Spleen (tissue), 11 donors: Measurements from ENCODE around the gene PRR33. TPM values are rescaled to one million over a fixed set of nuclear protein-coding genes. Genes with fewer than 3 reads are reported as not detected.
A peak's percentile ranks its signal among the peaks of the same experiment; 100 is the strongest.

ENCODE experiments used
- DNase-seq: peaks from one replicate; pipeline ENCODE4 v3.0.0-alpha.2; 2020
- H3K27ac ChIP-seq, 8 donors: fragments of 200-600 bp; sonication (generic) in 7 of 8; 1 replicate in 4 of 8; 2 replicates in 4 of 8; pipeline versions ENCODE4 v1.5.0 to v1.8.0; 2016 to 2021; ENCODE audit warnings: inconsistent platforms in 4 of 8, mild to moderate bottlenecking in 4 of 8, moderate library complexity in 1 of 8
- H3K27me3 ChIP-seq, 7 donors: fragments of 200-600 bp; sonication (generic) in 6 of 7; replicated peaks in 1 of 7; 1 replicate in 4 of 7; 2 replicates in 3 of 7; pipeline versions ENCODE4 v1.5.0 to v1.8.0; 2016 to 2021; ENCODE audit warnings: inconsistent platforms in 3 of 7, mild to moderate bottlenecking in 1 of 7
- H3K36me3 ChIP-seq, 6 donors: fragments of 200-600 bp; sonication (generic) in 5 of 6; 1 replicate in 4 of 6; 2 replicates in 2 of 6; pipeline versions ENCODE4 v1.5.0 to v1.8.0; 2016 to 2021; ENCODE audit warnings: inconsistent platforms in 2 of 6
- H3K4me1 ChIP-seq, 6 donors: fragments of 200-600 bp; sonication (generic) in 5 of 6; 1 replicate in 3 of 6; 2 replicates in 3 of 6; pipeline versions ENCODE4 v1.5.0 to v1.8.0; 2016 to 2021; ENCODE audit warnings: inconsistent platforms in 3 of 6
- H3K4me3 ChIP-seq, 8 donors: fragments of 200-600 bp; sonication (generic) in 7 of 8; 1 replicate in 4 of 8; 2 replicates in 4 of 8; pipeline versions ENCODE4 v1.5.0 to v1.8.0; 2016 to 2021; ENCODE audit warnings: inconsistent platforms in 4 of 8, mild to moderate bottlenecking in 4 of 8, moderate library complexity in 2 of 8
- H3K9me3 ChIP-seq, 8 donors: fragments of 200-600 bp; sonication (generic) in 7 of 8; 1 replicate in 4 of 8; 2 replicates in 4 of 8; pipeline versions ENCODE4 v1.5.0 to v1.8.0; 2016 to 2021; ENCODE audit warnings: inconsistent platforms in 4 of 8
- CTCF ChIP-seq, 11 experiments: fragments of 200-600 bp in 7 of 11; fragments of 450-650 bp in 4 of 11; sonication (generic) in 4 of 11; IDR thresholded peaks in 8 of 11; conservative IDR thresholded peaks in 3 of 11; 1 replicate in 7 of 11; 2 replicates in 4 of 11; pipeline versions ENCODE4 v1.4.0 to v1.8.0; 2016 to 2021; ENCODE audit warnings: antibody characterized with exemption in 11 of 11, inconsistent platforms in 4 of 11, mild to moderate bottlenecking in 1 of 11
- POLR2A ChIP-seq, 3 donors: fragments of 450-650 bp; IDR thresholded peaks; one replicate each; pipeline ENCODE4 v1.5.1; 2017; ENCODE audit warnings: antibody characterized with exemption in 3 of 3, mild to moderate bottlenecking in 1 of 3
- POLR2AphosphoS5 ChIP-seq, 3 donors: sonication (generic); formaldehyde crosslinking; IDR thresholded peaks; one replicate each; pipeline ENCODE4 v1.5.1; 2017; ENCODE audit warnings: antibody characterized with exemption in 3 of 3
- WGBS, 5 donors: extraction: QIAGEN DNeasy Blood & Tissue Kit in 3 of 5; methylation state at CpG; one replicate each; pipeline versions ENCODE4 v1.1.5 to v1.1.7; 2013 to 2018; 5-methylcytosine and 5-hydroxymethylcytosine counted together
- intact Hi-C: fragments of 100-400 bp; cut with DNase I; formaldehyde crosslinking; loops from one replicate; pipeline ENCODE4 v1.15.0; 2023; ENCODE audit warnings: low total_unique reads
- microRNA-seq, 3 donors: library from miRNA; unstranded; fragments of <30 nt; microRNA quantifications; one replicate each; pipeline versions ENCODE4 to v1.1.0, GENCODE V29; 2019 to 2020
- polyA plus RNA-seq, 3 donors: library from polyadenylated mRNA; stranded (reverse); fragments of 200-250 nt; gene quantifications; one replicate each; pipeline ENCODE4 v1.2.1, GENCODE V29; 2013
- small RNA-seq, 4 donors: library from RNA; depleted of rRNA; stranded (forward); fragments of <200 nt; gene quantifications; one replicate each; pipeline ENCODE3, GENCODE V24; 2016
- total RNA-seq, 7 donors: library from RNA; depleted of rRNA in 3 of 7; stranded (reverse); fragments of >200 nt in 3 of 7; fragmentation: NEBNext Ultra II Directional in 4 of 7; extraction: Animal tissue kit (Norgen Biotek cat#: 25700) in 4 of 7; gene quantifications; one replicate each; pipeline versions ENCODE4 v1.1.0 to v1.2.1, GENCODE V29; 2016 to 2021
- donor health status: healthy with polysubstance abuse.
- donor health status: DM: no; HTN: no; CAD: no; lungs with moderate emphysema.
- donor health status: DM: no; HTN: no; CAD: no.
- donor health status: Bipolar disorder and iron deficiency.
- donor health status: healthy.
- donor health status: DM: no; HTN: no; CAD: no.
- donor health status: DM: yes; HTN: yes; CAD: no.

PRR33 gene
- total and polyA plus RNA-seq, 10 donors: 0.03 to 0.64 (median 0.20) TPM; not detected in 7

- intact Hi-C loops: loop anchor here (5.0 kb wide), 1 partner anchor 314 kb away; no protein-coding TSS in a partner anchor
Measured at GRCh38 chr11:1838426-1839144, 53.1 kb downstream of the PRR33 start, which contains the start of gene TNNI2. TNNI2 (plus strand) TSS chr11:1838981; CDS start chr11:1839697, 716 bp downstream.

More at GRCh38 chr11:1838426-1839144, 53.1 kb downstream of the PRR33 start, which contains the start of gene TNNI2:
- DNase-seq: peak; percentile 86
- Histone ChIP-seq H3K27me3 (no peaks in the 10 kb centered on the region), H3K36me3 (no peaks in the 10 kb centered on the region), H3K27ac (peak within 1 kb of the TSS; percentile 29 to 94 (median 88)), H3K9me3 (no peaks in the 10 kb centered on the region), H3K4me3 (peak within 1 kb of the TSS in 2 of 8 donors; percentile 29 to 67), H3K4me1 (peaks cover 25 to 67% (median 65%) of the 10 kb centered on the region in 6 donors)
- TF ChIP-seq CTCF (IDR thresholded peaks at IDR 0.05 in 8 of 11, conservative IDR thresholded peaks at IDR 0.05 in 3 of 11): no peak
- no peak for TF ChIP-seq POLR2AphosphoS5 (IDR thresholded peaks at IDR 0.05)
- TF ChIP-seq POLR2A (IDR thresholded peaks at IDR 0.05): no peak
- 85 to 92% (median 89%) methylated on average over 13 to 32 of the region's 32 CpGs for WGBS, 5 donors

Small RNA genes lying within 50 kb of the gene (microRNA-seq; reads per million reads assigned to microRNA genes)
- gene MIR4298: 0 reads per million in 3 donors
- 0 to 0.35 (median 0) reads per million in 3 donors for gene MIR7847

Small RNA genes lying within 50 kb of the gene (small RNA-seq; reads per million reads assigned to genes)
- 0 reads per million in 4 donors for gene AC051649.1
- gene MIR4298: 0 reads per million in 4 donors

Other genes with a start within 250 kb of the PRR33 start
- not detected for gene KRTAP5-6, start 194.7 kb downstream of the PRR33 start, total RNA-seq
- not detected for gene KRTAP5-6, start 194.7 kb downstream of the PRR33 start, polyA plus RNA-seq
- 10 to 100 TPM in 2 of 7 donors, 1 to 10 TPM in 5; 6.7 to 41.6 (median 8.2) TPM for gene IFITM10, start 141.3 kb downstream of the PRR33 start, total RNA-seq
- gene IFITM10, start 141.3 kb downstream of the PRR33 start, polyA plus RNA-seq: 1 to 10 TPM in 2 of 3 donors, under 1 TPM in 1; 0.80 to 6.9 (median 2.4) TPM
- 1,000 to 10,000 TPM in 2 of 7 donors, 100 to 1,000 TPM in 5; 653 to 1,234 (median 749) TPM for gene CTSD, start 128.0 kb downstream of the PRR33 start, total RNA-seq
- gene CTSD, start 128.0 kb downstream of the PRR33 start, polyA plus RNA-seq: 1,000 to 10,000 TPM in 1 of 3 donors, 100 to 1,000 TPM in 2; 289 to 1,120 (median 418) TPM
- gene SYT8, start 56.9 kb downstream of the PRR33 start, total RNA-seq: not detected
- under 1 TPM in 1 of 3 donors, not detected in 2; 0.83 TPM for gene SYT8, start 56.9 kb downstream of the PRR33 start, polyA plus RNA-seq
- gene TNNI2, start 52.9 kb downstream of the PRR33 start, total RNA-seq: 1 to 10 TPM; 2.3 to 8.6 (median 5.2) TPM
- gene TNNI2, start 52.9 kb downstream of the PRR33 start, polyA plus RNA-seq: 10 to 100 TPM in 2 of 3 donors, 1 to 10 TPM in 1; 7.3 to 21.8 (median 13.0) TPM
- 100 to 1,000 TPM; 227 to 422 (median 358) TPM for gene LSP1, start 38.8 kb downstream of the PRR33 start, total RNA-seq
- 100 to 1,000 TPM; 136 to 350 (median 148) TPM for gene LSP1, start 38.8 kb downstream of the PRR33 start, polyA plus RNA-seq
- gene TNNT3, start 27.8 kb upstream of the PRR33 start, total RNA-seq: 1 to 10 TPM in 5 of 7 donors, under 1 TPM in 1, not detected in 1; 0.97 to 4.9 (median 1.9) TPM
- 1 to 10 TPM in 2 of 3 donors, under 1 TPM in 1; 0.64 to 4.4 (median 3.5) TPM for gene TNNT3, start 27.8 kb upstream of the PRR33 start, polyA plus RNA-seq
- 10 to 100 TPM; 32.5 to 75.2 (median 44.5) TPM for gene MRPL23, start 55.4 kb upstream of the PRR33 start, total RNA-seq
- gene MRPL23, start 55.4 kb upstream of the PRR33 start, polyA plus RNA-seq: 100 to 1,000 TPM in 2 of 3 donors, 10 to 100 TPM in 1; 58.7 to 160 (median 122) TPM
- 100 to 1,000 TPM in 3 of 7 donors, 10 to 100 TPM in 4; 21.0 to 620 (median 79.7) TPM for gene H19, start 105.9 kb upstream of the PRR33 start, total RNA-seq
- 100 to 1,000 TPM in 2 of 3 donors, 10 to 100 TPM in 1; 10.1 to 104 (median 101) TPM for gene H19, start 105.9 kb upstream of the PRR33 start, polyA plus RNA-seq
- 10 to 100 TPM; 10.2 to 66.6 (median 25.7) TPM for gene IGF2, start 247.5 kb upstream of the PRR33 start, total RNA-seq
- gene IGF2, start 247.5 kb upstream of the PRR33 start, polyA plus RNA-seq: 1 to 10 TPM in 2 of 3 donors, under 1 TPM in 1; 0.74 to 9.8 (median 4.0) TPM